ENCODE data around the gene SPTBN5. TPM values are rescaled to one million over a fixed set of nuclear protein-coding genes. Genes with fewer than 3 reads are reported as not detected.

The SPTBN5 gene
- total RNA-seq, 1 experiment from 2014 or later: 2.1 TPM

DNA sequence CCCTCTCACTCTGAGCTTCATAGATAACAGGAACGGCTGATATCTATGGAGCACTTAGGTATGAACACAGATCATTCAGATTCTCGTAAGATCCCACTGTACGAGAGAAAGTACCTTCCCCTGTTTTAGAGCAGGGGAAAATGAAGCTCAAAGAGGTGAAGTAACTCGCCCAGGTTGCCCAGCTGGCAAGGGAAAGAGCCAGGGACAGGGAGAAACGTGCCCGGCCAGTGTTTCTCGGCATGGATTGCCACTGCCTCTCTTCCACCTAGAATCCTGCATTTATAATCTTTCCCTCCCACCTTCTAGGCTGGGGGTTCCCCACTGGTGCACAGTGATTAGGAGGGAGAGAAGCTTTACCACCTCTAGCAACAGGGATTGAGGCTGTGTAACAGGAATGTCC lies 39.5 kb upstream of the SPTBN5 start:
- POLR2A ChIA-PET: no interaction called here
- ATAC-seq: no peak

DNA sequence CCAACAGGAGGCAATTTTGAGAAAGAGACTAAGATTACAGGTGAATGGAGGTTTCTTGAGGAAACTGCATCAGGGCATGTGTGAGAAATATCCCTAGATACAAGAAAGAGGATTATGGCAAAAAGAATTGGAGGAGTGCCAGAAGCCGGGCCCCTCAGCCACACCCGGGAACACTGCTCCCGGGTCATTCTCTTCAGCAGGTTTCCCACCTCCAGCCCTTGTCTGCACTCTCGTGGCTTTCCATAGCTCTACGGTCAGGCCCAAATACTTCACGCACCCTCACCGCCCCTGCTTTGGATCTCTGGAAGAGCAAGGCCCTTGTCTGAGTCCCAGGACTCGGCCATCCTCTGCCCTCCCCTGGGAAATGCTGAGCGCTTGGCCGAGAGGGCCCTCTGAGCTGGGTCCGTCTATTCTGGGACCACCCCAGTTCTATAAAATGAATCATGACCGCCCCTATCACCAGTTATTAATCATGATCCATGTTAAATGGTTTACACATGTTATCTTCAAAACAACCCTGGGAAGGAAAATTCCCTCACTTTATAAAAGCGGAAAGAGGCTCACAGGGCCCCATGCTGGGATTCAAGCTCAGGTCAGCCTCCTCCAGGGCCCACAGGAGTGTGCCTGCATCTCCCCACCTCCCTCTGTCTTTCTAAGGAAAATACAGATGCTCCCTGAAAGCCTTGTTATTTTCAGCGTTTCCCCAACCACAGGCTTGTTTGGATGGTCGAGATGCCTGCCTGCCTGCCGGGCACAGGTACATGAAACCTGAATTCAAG lies 38.8 kb upstream of the SPTBN5 start:
- H3K27ac ChIP-seq (ENCODE audit: low read length): peak overlapping the region; percentile 91

More for the DNA sequence above, 39.5 kb upstream of the SPTBN5 start:
- Histone ChIP-seq H3K36me3 (ENCODE audit: control insufficient read depth, insufficient read depth, low read length) (no peaks in the 10 kb centered on the region), H3K27ac (ENCODE audit: low read length) (peak overlapping the region; percentile 91), H3K4me1 (ENCODE audit: control insufficient read depth, insufficient read depth, low read length) (peaks cover 69% of the 10 kb centered on the region), H3K9me3 (ENCODE audit: control insufficient read depth, insufficient read depth, low read depth, low read length) (no peaks in the 10 kb centered on the region), H3K4me3 (ENCODE audit: low read depth in 2 of 2, low read length in 2 of 2) (no peak overlapping the region), H3K27me3 (ENCODE audit: control insufficient read depth, insufficient read depth, low read length) (no peaks in the 10 kb centered on the region)
- in situ Hi-C loops (cut with HindIII; ENCODE audit: low pct_unique_long_range_greater_than_20kb, low sequenced_read_pairs) (no loop called here), intact Hi-C loops (cut with micrococcal nuclease; ENCODE audit: unreplicated experiment) (no loop called here)
- no TSS peak for BruUV-seq (replicated peaks)
- CTCF ChIA-PET: no interaction called here
- TF ChIP-seq POLR2AphosphoS5 (IDR thresholded peaks at IDR 0.05; ENCODE audit: low read depth, low read length) (no peak), REST (IDR thresholded peaks at IDR 0.05; ENCODE audit: insufficient read depth in 1 of 2, low read depth in 2 of 2, low read length in 1 of 2) (no peak), SIN3A (IDR thresholded peaks at IDR 0.05; ENCODE audit: borderline replicate concordance, insufficient read depth, low read depth, low read length) (no peak), CTCF (IDR thresholded peaks at IDR 0.05) (no peak), TCF7L2 (IDR thresholded peaks at IDR 0.05; ENCODE audit: low read depth, low read length) (no peak)
- no peak for DNase-seq (ENCODE audit: low read depth, low spot score)

More for the DNA sequence above, 38.8 kb upstream of the SPTBN5 start:
- CTCF ChIA-PET: no interaction called here
- Histone ChIP-seq H3K4me1 (ENCODE audit: control insufficient read depth, insufficient read depth, low read length) (peaks cover 76% of the 10 kb centered on the region), H3K27me3 (ENCODE audit: control insufficient read depth, insufficient read depth, low read length) (no peaks in the 10 kb centered on the region), H3K4me3 (ENCODE audit: low read depth in 2 of 2, low read length in 2 of 2) (no peak overlapping the region), H3K36me3 (ENCODE audit: control insufficient read depth, insufficient read depth, low read length) (no peaks in the 10 kb centered on the region), H3K9me3 (ENCODE audit: control insufficient read depth, insufficient read depth, low read depth, low read length) (no peaks in the 10 kb centered on the region)
- DNase-seq (ENCODE audit: low read depth, low spot score): no peak
- in situ Hi-C loops (cut with HindIII; ENCODE audit: low pct_unique_long_range_greater_than_20kb, low sequenced_read_pairs) (no loop called here), intact Hi-C loops (cut with micrococcal nuclease; ENCODE audit: unreplicated experiment) (no loop called here)
- BruUV-seq (replicated peaks): no TSS peak
- POLR2A ChIA-PET: no interaction called here
- no peak for ATAC-seq
- TF ChIP-seq POLR2AphosphoS5 (IDR thresholded peaks at IDR 0.05; ENCODE audit: low read depth, low read length) (no peak), REST (IDR thresholded peaks at IDR 0.05; ENCODE audit: insufficient read depth in 1 of 2, low read depth in 2 of 2, low read length in 1 of 2) (no peak), TCF7L2 (IDR thresholded peaks at IDR 0.05; ENCODE audit: low read depth, low read length) (no peak)
